Stimulated activated naive CD8-positive, alpha-beta T cell treated with anti-CD3 and anti-CD28 coated beads, Interleukin-15, Interleukin-2, amounts not matched to agents 100 U/mL and 50 U/mL, for 24 hours (primary cell): ENCODE data around the gene FOXO1.

Experiments
- ATAC-seq: fragments of 150-1000 bp; cut with Tn5 transposase; one replicate; pipeline ENCODE4 v1.10.0; 2021
- DNase-seq: peaks from one replicate; pipeline ENCODE4 v3.0.0; 2021

FOXO1 gene

DNA sequence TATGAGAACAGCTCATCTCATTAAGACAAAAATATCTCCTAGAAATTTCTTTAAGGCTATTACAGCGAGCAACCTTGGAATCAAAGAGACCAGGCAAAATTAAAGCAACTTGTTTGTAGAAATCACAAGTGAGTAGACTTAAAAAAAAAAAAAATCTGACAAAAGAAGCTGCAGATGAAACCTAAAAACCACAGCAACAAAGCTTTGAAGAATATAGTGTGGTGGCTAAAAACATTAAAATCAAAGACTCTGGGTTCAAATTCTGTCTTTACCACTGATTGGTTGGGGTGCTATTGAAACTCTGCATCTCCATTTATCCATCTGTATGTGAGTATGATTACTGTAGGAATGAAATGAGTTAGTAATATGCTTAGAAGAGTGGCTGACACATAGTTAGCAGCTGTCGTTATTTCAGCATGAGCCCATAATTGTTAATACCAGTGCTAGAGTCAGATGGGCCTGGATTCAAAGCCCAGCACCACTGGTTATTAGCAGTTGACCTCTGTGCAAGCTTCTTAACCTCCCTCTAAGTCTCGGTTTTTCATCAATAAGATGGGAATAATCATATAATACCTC lies 157.6 kb downstream of the FOXO1 start:
- DNase-seq (no peak), ATAC-seq (no peak)

DNA sequence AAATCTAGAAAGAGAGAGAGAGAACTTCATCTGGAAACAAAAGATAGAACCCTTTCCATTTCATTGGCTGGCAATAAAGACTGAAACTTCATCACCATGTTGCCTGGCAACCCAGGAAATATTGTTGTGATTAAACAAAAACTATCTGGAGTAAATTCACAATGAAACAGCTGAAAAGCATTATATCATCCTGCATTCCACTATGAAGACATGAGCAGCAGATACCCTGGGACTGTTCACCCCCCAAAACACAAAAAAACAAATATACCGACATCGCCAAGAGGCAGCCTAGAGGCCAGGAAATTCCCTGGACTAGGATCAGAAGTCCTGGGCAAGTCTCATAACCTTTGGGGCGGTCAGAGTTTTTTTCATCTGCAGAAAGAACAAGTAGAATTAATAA lies 158.3 kb downstream of the FOXO1 start:
- ATAC-seq = peak; percentile 50
- no peak for DNase-seq

DNA sequence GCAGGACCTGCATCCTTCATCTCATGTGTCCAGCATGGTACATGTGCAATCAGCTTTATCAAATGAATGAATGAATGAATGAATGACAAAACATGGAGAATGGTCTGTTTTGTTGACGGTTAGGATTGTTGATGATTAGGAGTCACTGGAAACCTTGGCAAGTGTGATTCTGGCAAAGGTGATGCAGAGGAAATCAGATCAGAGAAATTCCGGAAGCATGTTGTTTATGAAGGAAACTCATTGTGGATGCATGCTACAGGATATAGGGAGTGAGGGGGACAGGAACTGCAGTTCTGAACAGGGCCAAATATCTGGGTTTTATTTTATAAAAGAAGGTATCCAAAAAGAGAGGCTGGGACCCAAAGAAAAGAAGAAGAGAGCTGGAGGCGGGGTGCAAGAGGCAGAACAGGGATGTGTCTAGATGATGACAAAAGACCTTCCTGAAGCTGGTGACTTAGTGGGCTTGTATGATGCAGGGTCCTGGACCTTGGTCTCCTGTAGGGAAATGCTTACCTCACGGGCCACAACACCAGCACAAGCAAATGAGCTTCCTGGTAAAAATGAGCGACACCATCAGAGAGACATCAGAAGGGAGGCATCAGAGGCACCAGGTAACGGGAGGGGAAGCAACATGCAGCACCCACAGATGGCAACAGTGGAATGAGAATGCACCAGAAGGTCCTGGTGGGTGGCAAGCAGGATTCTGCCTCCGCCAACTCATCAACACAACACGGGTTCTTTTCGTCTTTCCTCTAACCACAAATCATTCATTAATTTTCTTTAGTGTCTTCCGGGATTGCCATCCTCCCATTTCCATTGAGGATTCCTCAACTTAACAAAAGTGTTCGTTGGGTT lies 159.6 kb downstream of the FOXO1 start:
- ATAC-seq (no peak), DNase-seq (no peak)
